ENCODE measurements around the gene JAZF1.

GRCh38 chr7:28065721-28066285 is 114.8 kb downstream of the JAZF1 start:
- TF ChIP-seq, protein P1, sequence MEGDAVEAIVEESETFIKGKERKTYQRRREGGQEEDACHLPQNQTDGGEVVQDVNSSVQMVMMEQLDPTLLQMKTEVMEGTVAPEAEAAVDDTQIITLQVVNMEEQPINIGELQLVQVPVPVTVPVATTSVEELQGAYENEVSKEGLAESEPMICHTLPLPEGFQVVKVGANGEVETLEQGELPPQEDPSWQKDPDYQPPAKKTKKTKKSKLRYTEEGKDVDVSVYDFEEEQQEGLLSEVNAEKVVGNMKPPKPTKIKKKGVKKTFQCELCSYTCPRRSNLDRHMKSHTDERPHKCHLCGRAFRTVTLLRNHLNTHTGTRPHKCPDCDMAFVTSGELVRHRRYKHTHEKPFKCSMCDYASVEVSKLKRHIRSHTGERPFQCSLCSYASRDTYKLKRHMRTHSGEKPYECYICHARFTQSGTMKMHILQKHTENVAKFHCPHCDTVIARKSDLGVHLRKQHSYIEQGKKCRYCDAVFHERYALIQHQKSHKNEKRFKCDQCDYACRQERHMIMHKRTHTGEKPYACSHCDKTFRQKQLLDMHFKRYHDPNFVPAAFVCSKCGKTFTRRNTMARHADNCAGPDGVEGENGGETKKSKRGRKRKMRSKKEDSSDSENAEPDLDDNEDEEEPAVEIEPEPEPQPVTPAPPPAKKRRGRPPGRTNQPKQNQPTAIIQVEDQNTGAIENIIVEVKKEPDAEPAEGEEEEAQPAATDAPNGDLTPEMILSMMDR (IDR thresholded peaks at IDR 0.05): no peak
- TF ChIP-seq POLR2A (IDR thresholded peaks at IDR 0.05): no peak
